HG03103 (cell line): ENCODE measurements around the gene BFSP1.

Experiments
- ATAC-seq: cut with Tn5 transposase; IDR thresholded peaks from one replicate; pipeline ENCODE4 v1.9.1; 2021; ENCODE audit warnings: low read depth; ENCODE audit not compliant: unreplicated experiment

The BFSP1 gene

GRCh38 chr20:17469246-17470030, 61.7 kb downstream of the BFSP1 start:
- no peak for ATAC-seq

DNA sequence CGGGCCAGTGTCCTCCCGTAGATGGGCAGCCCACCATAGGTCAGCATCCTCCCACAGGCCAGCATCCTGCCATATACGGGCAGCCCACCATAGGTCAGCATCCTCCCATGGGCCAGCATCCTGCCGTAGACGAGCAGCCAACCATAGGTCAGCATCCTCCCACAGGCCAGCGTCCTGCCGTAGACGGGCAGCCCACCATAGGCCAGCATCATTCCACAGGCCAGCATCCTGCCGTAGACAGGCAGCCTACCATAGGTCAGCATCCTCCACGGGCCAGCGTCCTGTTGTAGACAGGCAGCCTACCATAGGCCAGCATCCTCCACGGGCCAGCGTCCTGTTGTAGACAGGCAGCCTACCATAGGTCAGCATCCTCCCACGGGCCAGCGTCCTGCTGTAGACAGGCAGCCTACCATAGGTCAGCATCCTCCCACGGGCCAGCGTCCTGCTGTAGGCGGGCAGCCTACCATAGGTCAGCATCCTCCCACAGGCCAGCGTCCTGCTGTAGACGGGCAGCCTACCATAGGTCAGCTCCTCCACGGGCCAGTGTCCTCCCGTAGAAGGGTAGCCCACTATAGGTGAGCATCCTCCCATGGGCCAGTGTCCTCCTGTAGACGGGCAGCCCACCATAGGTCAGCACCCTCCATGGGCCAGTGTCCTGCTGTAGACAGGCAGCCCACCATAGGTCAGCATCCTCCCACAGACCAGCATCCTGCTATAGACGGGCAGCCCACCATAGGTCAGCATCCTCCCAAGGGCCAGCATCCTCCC, 62.9 kb downstream of the BFSP1 start:
- no peak for ATAC-seq

DNA sequence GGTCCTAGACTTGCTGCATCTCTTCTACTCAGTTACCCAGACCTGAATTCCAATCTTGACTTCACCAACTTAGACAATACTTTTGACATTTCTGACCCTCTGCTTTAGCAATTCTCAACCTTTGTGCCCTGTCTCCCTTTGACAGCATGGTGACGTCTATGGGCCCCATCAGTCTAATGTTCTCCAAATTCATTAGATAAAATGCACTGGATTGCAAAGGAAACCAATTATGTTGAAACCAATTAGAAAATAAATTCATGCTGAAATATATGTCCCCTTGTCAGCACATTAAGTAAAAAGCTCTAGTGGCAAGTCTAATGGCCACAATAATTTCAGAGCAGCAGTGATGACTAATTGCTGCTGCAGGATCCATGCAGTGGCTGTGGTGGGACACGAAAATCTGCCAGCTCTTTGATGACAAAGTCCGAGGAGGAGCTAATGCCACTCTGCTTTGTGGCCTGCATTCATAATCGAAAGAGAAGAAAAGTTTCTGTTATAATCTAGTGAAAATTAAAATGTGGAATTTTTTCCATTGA, 64.0 kb downstream of the BFSP1 start:
- ATAC-seq, result no peak

- ATAC-seq, result no peak
These were observed 64.5 kb downstream of the BFSP1 start for GRCh38 chr20:17466641-17467040.

DNA sequence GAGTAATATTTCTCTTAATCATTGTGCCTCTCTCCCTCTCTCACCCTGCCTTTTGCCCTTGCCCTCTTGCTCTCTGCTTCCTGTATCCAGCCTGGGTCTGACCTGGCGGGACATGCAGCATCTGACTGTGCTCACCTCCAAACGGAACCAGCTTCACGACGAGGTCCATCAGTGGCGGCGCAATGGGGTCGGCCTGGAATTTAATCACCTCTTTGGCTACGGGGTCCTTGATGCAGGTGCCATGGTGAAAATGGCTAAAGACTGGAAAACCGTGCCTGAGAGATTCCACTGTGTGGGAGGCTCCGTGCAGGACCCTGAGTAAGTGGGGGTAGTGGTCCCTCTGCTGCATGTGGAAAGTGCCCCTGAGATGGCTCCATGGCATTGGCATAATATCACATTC, 65.9 kb downstream of the BFSP1 start:
- ATAC-seq, result no peak

GRCh38 chr20:17463711-17464110, 67.5 kb downstream of the BFSP1 start:
- no peak for ATAC-seq

DNA sequence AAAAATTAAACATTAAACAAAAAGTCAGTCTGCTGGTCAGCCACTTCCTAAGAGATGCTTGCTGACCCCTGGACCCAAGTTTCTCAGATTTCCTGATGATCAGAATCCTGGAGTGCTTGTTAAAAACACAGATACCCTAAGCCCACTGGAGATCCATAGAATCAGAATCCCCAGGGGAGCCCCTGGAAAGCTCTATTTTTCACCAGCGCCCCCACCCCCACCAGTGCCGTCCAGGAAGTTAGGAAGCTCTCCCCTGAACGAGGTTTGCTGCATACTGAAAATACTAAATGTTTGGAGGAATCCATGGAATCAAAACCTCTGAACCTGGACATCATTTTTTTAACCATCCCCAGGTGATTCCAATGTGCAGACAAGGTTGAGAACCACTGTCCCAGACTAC, 69.2 kb downstream of the BFSP1 start:
- no peak for ATAC-seq

DNA sequence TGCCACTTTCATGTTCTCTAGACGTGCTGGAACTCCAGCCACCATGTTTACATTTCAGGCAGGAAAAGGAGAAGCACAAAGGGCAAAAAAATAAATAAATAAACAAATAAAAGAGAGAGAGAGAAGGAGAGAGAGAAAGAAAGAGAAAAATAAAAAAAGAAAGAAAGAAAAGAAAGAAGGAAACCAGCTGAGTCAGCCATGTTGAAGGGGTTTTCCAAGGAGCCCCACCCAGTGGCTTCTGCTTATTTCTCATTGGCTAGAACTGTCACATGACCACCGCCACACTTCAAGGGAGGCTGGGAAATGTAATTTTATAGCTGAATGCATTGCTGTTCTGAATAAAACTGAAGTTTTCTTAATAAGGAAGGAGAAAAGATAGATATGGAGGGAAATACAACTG, 71.1 kb downstream of the BFSP1 start:
- no peak for ATAC-seq

DNA sequence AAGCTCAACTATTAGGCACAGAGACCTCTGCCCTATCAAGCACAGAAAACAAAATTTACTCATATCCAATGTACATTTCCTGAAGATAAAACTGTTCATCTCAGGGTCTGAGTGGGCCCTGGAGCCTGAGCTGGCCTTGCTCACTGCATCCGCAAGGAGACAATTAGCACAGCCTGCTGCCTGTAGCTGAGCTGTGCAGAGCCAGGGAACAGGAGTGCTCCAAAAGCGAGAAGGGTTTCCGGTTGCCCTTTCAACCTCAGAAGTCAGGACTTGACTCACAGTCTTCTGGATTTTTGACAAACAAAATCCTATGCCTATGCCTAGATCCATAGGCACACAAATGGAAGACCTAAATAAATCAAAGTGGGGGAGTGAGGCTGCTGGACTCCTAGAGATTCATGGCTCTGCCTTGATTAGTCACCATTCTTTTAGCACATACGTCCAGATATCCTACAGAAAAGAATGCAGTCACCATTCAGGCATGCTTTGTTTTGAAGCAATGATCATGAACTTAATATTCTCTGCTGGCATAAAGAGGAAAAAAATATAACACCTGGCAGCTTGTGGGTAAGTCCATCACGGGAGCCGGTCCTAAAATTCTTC, 73.5 kb downstream of the BFSP1 start:
- no peak for ATAC-seq

- no peak for ATAC-seq
These were observed 74.1 kb downstream of the BFSP1 start for GRCh38 chr20:17457079-17457478.

- no peak for ATAC-seq
These were observed 74.9 kb downstream of the BFSP1 start for GRCh38 chr20:17456279-17456678.

DNA sequence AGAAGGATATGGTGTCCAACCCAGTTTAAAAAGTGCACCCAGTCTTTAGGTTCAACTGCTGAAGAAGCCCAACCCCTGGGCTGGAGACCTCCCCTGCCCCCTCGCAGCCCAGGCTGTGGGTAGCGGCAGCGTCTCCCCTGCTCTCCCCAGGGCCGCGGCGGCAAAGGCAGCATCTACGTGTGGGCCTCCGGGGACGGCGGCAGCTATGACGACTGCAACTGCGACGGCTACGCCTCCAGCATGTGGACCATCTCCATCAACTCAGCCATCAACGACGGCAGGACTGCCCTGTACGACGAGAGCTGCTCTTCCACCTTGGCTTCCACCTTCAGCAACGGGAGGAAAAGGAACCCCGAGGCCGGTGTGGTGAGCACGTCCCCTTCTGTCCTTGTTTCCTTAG, 77.6 kb downstream of the BFSP1 start:
- no peak for ATAC-seq

DNA sequence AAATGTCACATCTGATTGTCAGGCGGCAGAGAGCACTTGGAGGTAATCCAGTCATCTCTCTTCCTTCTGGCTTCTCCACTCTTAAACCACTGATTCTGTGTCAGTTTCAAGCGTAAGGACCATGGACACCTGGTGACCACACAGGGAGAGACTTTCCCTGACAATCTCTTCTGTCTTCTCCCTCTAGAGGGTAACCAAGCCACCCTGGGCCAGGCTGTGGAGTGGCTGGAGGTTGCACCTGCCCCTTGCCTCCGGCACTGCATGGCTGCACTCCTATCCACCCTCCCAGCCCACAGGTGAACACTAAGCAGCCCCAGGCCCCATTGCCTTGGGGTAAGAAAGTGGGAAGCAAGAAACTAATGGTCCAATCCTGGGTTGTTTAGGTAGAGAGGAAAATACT, 78.7 kb downstream of the BFSP1 start:
- ATAC-seq, result no peak

DNA sequence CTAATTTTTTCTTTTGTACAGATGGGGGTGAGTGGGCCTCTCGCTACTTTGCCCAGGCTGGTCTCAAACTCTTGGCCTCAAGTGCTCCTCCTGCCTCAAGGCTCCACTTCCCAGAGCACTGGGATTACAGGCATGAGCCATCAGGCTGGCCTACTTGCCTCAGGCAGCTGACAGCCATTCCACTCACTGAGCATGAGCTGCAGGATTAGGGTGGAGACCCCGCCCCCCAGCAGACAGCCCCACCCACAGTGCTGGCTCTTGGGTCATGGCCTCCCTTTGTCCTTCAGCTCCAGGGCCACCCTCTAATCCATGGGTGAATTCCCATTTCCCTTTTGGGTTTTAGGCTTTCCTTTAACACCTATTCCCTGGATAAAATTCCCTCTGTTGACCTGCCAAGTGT, 82.1 kb downstream of the BFSP1 start:
- ATAC-seq, result no peak

- ATAC-seq, result no peak
These were observed 83.1 kb downstream of the BFSP1 start for GRCh38 chr20:17448071-17448470.

- ATAC-seq, result no peak
These were observed 85.0 kb downstream of the BFSP1 start for GRCh38 chr20:17446171-17446570.

DNA sequence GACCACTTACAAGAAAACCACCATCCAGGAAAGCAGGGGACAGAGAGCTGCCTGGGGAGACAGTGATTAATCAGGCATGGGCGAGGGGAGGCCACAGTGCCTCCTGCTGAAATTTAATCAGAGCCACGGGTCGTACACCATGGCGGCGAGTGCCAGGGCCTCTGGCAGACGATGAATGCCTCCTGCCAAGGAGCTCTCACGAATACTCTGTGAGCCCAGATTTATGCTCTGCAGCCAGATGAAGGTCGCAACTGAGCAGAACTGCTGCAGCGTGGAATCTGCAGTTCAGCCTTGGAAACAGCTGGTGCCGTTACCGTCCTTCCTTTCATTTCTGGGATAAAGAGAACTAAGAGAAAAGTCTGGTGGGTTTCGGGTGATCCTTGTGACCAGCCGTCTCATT, 85.6 kb downstream of the BFSP1 start:
- no peak for ATAC-seq

- no peak for ATAC-seq
These were observed 87.1 kb downstream of the BFSP1 start for GRCh38 chr20:17444091-17444490.
